GM18861 (cell line): ENCODE measurements around the gene ABCC11.

ENCODE experiments used
- ATAC-seq: cut with Tn5 transposase; IDR thresholded peaks from one replicate; pipeline ENCODE4 v1.9.1; 2021; ENCODE audit not compliant: unreplicated experiment

ABCC11 gene

DNA sequence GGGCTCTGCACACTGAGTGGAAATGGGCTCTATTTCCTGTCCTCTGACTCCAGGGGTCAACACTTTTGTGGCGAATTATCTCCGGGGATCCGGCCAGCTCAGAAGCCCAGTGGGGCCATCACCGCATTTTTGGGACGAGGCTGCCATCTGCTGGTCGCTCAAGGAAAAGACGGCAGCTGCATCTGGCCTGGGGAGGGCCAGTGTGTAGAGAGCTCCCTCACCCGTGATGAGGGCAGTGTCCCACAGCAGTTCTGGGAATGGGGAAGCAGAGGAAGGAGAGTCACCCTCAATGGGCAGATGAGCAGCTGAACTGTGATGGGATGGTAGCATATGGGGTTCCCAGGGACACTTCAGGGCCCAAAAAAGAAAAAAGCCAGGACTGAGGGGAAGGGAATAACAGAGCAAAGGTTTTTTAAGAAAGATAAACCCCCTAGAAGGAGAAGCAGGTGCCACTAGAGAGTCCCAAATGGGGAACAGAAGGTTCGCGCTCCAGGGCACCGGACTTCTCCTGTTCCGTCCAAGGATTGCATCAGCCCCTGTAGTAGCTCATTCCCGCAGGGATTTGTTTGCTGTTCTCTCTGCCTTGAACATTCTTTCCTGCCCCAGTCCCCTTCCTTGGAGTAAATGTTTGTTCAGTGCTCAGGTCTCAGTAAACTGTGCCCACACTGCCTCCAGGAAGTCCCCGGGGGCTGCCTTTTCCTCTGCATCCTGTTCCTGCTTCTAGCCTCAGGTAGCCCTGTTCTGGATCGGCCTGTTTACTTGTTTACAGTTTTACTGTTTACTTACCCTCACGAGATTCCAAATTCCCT lies 82.2 kb downstream of the ABCC11 start:
- ATAC-seq: peak; percentile 62

DNA sequence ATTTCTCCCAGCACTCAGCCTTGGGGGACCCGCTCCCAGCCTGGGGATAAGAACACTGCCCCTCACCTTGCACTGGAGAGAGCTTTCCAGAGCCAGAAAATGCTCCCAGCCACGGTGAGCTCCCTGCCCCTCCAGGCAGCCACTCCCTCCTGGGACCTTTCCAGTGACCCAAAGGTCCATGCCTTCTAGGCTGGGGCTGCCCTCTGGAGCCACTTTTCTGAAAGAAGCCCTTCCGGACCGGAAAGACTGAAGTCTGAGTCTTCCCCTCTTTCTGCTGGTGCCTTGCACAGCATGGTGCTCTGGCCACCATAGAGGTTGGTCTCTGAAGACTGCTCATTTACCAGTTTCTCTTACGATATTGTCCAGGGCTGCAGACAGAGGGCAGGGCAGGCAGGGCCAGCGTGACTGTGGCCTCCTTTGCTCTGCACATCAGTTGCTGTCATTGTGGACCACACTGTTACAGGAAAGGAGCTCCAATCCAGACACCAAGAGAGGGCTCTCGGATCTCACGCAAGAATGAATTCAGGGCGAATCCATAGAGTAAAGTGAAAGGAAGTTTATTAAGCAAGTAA lies 84.4 kb downstream of the ABCC11 start:
- ATAC-seq: no peak

DNA sequence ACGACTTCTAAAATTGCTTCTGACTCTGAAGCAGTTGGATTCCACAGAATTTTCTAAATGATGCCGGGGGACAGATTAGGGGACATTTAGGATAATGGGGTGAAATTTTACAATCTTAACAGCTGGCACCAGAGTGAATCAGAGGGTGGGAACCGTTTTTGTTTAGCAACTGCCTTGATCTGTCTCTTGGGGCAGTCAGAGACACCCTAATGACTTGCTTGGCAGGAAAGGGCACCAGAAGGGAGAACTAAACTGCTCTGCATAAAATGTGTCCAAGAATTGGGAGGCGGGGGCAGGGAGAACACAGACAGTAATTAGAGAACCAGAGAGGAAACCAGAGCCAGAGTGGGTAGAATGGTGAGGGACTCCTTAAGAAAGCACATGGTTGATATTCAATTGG lies 85.4 kb downstream of the ABCC11 start:
- ATAC-seq: no peak

DNA sequence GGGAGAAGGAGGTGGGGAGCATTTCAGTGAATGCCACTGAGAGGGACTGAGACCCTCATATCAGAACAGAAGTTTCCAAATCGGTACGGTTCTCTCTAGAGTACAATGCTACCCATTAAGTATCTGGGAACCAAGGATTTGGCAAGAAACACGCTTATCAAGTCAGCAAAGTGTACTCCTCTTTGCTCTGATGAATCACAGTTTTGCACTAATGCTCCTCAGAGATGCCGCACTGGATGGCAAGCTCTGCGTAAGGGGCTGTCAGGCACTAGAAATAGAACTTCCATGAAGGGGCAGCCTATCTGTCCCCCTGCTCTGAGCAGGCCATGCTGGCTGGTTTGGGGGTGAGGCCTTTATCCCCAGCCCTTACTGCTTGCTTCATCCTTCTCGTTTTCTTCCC lies 86.8 kb downstream of the ABCC11 start:
- ATAC-seq: no peak

DNA sequence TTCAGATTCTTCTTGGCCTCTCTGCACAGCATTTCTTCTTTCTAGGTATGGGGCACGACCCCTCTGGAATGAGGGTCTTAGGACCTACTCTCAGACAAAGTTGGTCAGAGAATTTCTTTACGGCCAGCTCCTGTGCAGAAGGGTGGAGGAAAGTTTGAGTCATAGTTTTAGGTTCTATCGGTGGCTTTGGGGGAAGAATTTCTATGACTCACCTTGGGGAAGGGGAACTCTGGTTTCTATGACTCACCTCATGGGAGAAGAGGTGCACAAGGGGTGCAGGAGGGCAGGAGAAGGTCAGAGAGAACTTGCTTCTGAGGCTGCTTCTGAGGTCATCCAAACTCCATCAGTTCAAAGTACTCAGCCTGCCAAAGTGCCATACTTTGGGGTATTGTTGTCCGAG lies 89.0 kb downstream of the ABCC11 start:
- peak; percentile 81 for ATAC-seq

DNA sequence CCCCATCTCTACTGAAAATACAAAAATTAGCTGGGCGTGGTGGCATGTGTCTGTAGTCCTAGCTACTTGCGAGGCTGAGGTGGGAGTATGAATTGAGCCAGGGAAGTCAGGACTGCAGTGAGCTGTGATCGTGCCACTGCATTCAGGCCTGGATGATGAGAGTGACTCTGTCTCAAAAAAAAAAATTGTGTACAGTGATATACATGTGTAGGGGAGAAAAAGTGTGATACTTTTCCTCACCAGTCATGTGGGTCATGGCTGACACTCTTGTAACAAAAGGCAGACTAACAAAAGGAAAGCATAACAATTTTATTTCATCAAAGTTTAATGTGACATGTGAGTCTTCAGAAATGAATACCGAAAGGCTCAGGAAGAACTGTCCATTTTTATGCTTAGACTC lies 89.5 kb downstream of the ABCC11 start:
- no peak for ATAC-seq

DNA sequence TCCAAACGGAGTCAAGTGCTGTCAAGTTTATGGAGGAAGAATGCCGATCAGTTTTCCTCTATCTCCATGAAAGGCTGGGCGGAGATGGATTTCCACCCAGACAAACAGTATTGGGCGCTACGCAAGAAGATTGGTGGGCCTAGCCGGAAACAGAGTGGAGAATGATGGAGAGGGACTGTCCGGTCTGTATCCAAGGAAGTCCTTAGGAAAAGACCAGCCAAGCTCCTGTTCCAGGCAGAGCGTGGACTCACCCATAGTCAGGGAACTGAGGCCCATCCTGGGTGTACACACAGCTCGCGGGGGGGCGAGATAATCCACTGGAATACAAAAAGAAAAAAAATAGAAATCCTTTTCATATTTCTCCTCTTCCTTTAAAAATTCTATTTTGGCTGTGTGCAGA lies 90.0 kb downstream of the ABCC11 start:
- ATAC-seq: no peak

DNA sequence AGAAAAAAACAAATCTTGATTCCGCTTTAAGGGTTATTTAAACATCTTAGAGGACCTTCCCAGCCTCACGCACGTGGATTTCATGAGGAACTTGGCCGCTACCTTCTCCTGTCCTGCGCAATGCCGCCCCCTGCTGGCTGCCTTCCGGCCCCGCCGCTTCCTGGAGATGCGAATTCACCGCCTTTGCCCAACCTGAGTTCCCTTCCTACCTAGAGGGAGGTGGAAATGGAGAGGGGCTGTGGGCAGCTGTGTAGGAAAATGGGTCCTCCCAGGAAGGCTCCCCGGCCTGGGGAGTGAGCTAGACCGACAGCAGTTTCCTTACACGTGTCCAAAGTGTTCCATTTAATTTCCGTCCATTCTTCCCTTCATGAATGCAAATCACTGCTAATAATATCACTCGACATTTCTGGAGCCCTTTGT lies 90.5 kb downstream of the ABCC11 start:
- no peak for ATAC-seq

DNA sequence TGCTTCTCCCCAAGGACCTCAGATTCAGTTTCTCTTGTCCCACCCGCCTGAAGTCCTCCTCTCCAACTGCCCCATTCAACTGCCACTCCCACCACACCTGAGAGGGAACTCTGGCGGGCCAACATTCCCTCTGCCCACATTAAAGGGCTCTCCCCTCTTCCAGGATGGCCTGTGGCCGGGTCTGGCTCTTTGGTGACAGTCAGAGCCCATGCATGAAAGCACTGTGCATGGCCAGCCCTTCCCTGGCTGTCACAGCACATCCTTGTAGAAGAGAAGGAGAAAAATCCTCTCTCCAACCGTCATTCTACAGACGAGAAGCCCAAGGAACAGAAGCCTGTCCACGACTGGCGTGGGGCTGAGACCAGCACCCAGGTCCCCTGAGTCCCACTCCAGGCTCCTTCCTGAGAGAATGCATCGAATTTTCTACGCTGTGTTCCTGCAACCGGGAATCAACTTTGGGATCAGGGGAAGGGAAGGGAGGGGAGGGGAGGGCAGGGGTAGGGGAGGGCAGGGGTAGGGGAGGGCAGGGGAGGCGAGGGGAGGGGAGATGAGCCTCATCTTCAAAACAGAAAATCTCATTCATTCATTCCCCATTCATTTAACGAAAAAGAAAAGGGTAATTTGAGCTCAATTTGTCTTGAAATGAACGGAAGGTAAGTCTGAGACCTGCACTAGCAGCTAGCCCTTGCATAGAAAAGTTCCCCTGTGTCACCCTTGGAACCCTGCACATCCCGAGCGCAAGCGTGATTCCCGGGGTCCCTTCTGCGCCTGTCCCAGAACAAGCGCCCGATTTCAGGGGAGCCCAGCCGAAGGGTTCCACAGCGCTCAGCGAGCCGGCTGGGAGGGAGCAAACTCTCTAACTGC lies 91.2 kb downstream of the ABCC11 start, which contains the start of gene ABCC12:
Gene ABCC12 (minus strand): TSS at position 68 of the 864 bp plus-strand sequence. CDS start 9,569 bp downstream, outside the sequence.
- no peak for ATAC-seq

DNA sequence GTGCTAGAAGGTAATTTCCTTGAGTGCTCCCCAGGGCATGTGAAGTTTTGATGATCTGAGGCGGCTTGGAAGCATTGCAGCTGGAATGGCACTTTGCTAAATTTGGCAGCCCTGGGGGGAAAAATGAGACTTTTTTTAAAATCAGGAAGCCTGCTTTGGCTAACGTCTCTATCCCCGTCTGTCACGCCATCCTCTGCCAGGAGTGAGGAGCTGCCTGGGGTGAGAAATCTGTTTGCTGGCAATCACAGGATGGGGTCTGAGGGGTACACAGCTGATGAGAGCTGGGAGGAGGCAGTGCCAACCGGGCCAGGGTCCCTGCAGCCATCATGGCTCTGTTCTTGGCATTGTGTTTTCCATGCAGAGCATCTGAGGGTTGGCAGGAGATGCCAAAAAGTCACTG lies 93.6 kb downstream of the ABCC11 start:
- ATAC-seq: no peak

DNA sequence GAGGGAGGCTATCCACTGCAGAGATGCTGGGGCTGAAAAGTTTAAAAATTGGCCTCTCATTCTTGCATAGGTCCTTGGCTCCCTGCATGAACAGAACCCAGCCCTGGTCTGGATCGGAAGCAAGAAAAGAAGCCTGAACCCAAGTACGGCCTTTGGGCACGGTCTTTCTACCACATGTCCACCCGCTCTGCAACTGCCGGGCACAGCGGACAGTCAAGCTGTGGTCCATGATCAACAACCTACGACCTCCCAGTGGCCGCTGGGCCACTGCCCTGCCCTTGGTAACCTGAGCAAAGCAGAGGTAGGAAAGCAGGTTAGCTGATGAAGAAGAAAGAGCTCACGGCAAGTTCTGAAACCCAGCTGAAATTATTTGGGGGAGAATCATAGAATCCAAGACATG lies 95.1 kb downstream of the ABCC11 start:
- ATAC-seq: no peak

DNA sequence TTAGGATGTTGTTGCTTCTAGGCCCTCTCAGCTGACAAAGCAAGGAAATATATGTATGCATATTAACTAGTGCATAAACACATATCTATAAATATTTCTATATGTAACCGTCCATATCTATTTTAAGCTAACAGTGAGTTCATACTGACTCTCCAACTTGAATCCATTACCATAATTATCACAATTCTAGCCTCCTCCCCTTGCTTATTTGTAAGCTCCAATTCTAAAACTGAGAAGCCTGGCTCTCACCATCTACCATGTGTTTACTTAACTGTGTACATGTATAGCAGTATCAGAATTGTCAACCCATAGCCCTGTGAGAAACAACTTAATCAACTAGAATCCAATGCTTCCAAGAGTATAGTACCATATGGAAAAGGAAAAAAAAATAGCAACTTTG lies 96.6 kb downstream of the ABCC11 start:
- ATAC-seq: no peak

DNA sequence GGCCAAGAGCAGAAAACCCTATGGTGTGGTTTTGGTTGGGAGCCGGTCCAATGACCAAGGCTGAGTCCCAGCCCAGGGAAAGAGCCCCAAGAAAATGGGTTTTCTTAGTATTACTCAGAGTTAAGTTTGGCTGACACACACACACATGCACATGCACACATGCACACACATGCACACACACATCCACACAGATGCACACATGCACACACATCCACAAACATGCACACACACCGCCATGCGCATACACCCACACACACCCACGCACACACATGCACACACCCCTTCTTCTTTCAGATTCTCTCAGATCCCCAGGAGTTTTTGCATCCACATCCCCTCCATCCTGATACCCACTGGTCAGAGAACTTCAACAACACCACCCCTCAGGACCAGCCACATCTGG lies 100.6 kb downstream of the ABCC11 start:
- ATAC-seq: no peak

DNA sequence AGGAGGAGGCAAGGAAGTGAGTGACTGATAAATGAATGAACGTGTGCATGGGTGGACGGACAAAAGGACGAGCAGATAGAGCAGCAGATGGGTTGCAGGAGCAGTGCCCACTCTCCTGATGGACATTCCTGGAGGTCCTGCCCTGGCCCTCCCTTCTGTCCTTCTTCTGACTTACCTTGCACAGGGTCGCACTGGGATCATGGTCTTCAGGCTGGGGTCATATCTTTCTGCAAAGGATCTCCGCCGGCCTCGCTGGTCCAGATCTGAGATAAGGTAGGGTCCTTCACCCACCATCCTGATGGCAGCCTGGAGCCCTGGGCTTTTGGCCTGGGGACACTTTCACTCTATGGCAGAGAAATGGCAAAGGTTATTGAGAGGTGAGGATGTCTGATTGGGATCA lies 101.2 kb downstream of the ABCC11 start:
- ATAC-seq: no peak

DNA sequence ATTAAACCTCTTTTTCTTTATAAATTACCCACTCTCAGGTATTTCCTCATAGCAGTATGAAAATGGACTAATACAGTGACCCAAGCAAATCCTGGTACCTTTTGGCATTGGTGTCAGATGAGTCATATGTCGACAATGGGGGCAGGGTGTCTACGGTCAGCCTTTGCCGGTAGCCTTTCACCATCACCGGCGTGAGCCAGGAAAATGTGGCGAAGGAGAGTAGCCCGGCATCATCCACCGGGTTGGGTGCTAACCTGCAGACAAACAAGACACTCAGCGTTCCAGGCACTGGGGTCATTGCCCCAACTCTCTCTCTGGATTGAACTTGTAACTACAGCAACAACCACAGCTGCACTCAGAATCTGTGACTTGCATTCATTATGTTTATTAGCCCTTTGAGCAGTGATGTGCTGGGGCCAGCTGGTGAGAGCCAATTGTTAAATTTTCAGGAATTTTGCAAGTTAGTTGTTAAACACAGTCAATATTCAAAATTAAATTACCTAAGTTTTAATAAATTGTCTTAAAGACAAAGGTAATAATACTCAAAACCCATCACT lies 103.4 kb downstream of the ABCC11 start:
- no peak for ATAC-seq

DNA sequence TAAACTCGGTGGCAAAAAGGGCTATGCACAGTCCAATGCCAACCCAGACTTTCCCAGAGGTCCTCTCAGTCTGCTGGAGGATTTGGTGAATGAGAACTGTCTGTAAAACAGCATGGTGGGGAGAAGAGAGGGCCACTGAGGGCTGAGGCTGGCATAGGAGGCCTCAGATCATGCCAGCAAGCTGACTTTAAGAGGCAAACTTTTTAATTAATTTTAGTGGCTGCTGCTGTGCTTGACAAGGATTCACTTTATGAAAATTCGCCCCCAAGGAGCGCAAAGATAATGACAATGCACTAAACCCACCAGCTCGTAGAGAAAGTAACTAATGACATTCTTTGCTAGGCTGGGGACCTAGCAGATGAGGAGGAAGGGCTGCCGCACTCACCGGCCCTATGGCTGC lies 106.5 kb downstream of the ABCC11 start:
- no peak for ATAC-seq

DNA sequence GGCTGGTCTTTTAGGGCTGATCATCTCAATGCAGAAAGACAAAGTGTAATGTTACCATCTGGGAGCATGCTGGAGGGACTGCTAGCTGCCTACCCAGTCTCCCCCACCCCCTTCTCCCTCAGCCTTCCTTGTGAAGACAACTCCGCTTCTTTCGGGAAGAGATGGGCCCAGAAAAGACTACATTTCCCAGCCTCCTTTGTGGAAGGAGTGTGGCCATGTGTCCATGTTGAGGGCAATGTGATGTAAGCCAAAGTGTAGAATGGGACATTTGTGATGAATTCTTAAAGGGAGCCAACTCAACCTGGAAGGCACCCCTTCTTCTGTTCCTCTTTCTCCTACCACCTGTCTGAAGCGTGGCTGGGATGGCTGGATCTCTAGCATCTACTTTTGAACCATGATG lies 107.8 kb downstream of the ABCC11 start:
- ATAC-seq: no peak

DNA sequence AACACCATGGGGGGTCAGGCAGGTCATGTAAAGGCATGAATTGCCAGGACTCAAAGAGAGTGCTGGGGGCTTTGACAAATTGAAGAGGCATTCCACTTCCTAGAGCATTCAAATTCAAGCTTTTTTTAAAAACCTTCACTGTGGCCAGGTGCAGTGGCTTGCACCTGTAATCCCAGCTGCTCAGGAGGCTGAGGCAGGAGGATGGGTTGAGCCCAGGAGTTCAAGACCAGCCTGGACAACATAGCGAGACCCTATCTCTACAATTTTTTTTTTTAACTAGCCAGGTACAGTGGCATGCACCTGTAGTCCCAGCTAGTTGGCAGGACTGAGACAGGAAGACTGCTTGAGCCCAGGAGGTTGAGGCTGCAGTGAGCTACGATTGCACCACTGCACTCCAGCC lies 108.8 kb downstream of the ABCC11 start:
- ATAC-seq: no peak

DNA sequence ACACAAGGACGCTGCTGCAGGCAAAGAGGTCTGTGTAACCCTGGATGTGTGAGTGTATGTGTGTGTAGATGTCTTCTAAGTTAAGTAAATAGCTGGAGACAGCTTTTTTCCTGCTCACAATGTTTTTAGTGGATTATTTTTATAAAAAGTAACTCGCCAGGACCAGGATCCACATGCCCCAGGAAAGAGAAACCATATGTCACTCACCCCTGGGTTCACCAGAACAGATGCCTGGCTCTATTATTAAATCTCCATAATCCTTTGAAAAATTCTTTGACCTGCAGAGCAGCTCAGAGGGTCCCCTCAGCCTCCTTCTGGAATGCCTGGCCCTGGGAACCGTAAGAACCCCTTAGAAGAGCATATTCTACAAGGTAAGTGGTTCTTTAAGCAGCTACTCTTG lies 109.5 kb downstream of the ABCC11 start:
- ATAC-seq: no peak

DNA sequence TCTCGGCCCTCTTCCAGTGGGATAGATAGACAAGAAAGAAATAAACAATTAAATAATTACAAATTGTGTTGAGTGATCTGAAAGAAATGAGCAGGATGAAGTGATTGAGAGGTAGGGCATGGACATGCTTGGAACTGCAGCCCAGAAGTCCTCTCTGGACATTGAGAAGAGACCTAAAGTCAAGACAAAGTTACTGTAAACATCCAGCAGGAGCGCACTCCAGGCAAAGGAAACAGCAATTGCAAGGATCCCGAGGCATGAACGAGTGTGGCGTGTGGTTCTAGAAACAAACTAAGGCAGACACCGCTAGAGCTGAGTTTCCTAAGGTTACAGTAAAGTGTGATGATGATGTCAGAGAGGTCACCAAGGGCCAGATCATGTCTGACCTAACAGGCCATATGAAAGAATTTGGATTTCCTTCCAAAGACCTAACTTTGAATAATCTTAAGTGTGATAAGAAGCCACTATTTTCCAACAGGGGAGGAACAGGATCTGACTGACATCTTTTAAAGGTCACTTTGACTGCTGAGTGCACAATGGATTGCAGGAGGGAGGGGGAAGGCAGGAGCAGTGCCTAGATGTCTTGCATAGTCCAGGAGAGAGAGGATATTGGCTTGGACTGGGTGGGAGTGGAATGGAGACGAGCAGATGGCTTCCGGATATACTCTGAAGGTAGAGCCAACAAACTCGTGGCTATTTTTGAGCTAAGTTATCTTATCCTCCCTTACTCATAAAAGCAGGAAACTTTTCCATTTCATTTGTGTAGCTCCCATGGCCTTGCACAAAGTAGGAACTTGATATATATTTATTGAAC lies 110.6 kb downstream of the ABCC11 start:
- no peak for ATAC-seq
